SU-DHL-6 (cell line): ENCODE data around the gene SLC5A10.
"Not testable (repeated sequence)": the region's sequence is repeated elsewhere in the genome, so short reads cannot be mapped to it uniquely, and the experiment has no call there.

Source experiments
- H2AFZ ChIP-seq: fragments of 200-600 bp; sonication (generic); 2 replicates; pipeline ENCODE4 v1.6.1; 2014; ENCODE audit warnings: low read depth, mild to moderate bottlenecking, moderate library complexity, mixed read lengths, antibody characterized with exemption, low read length; ENCODE audit not compliant: severe bottlenecking
- H3F3A ChIP-seq: fragments of 200-600 bp; shearing (Covaris generic); 2 replicates; pipeline ENCODE4 v1.6.0; 2016; ENCODE audit warnings: antibody characterized with exemption, mild to moderate bottlenecking; ENCODE audit not compliant: insufficient read depth
- H3K27ac ChIP-seq: fragments of 200-600 bp; sonication (generic); 2 replicates; pipeline ENCODE4 v1.5.1; 2016; ENCODE audit warnings: low read depth, mild to moderate bottlenecking, low read length, moderate library complexity, mixed read lengths
- H3K27me3 ChIP-seq: fragments of 200-600 bp; sonication (generic), shearing (Covaris generic); 2 replicates; pipeline ENCODE4 v1.6.0; 2014; ENCODE audit warnings: mild to moderate bottlenecking, low read length
- H3K36me3 ChIP-seq: fragments of 200-600 bp; sonication (generic); 2 replicates; pipeline ENCODE4 v1.6.1; 2014; ENCODE audit warnings: mild to moderate bottlenecking, low read length, mixed read lengths
- H3K4me2 ChIP-seq: fragments of 300-600, 200-600 bp; shearing (Covaris generic), sonication (generic); 2 replicates; pipeline ENCODE4 v1.6.0; 2014; ENCODE audit warnings: low read length, low read depth, mild to moderate bottlenecking; ENCODE audit not compliant: poor library complexity, severe bottlenecking
- H3K4me3 ChIP-seq: fragments of 200-600 bp; sonication (generic); 2 replicates; pipeline ENCODE4 v1.5.1; 2014; ENCODE audit warnings: antibody characterized with exemption, low read length, mild to moderate bottlenecking, mixed read lengths; ENCODE audit not compliant: insufficient read depth, poor library complexity, severe bottlenecking
- H3K79me2 ChIP-seq: fragments of 200-600 bp; sonication (generic); 2 replicates; pipeline ENCODE4 v1.6.1; 2014; ENCODE audit warnings: mild to moderate bottlenecking, low read length, moderate library complexity; ENCODE audit not compliant: insufficient read depth
- H3K9ac ChIP-seq: fragments of 200-600 bp; sonication (generic); 2 replicates; pipeline ENCODE4 v1.7.0; 2014; ENCODE audit warnings: mild to moderate bottlenecking, low read length
- H3K9me2 ChIP-seq: fragments of 200-600 bp; sonication (generic); replicated peaks from 2 replicates; pipeline ENCODE4 v1.6.1; 2014; ENCODE audit warnings: low read length; ENCODE audit not compliant: insufficient read depth
- H3K9me3 ChIP-seq: fragments of 200-600 bp; sonication (generic); 2 replicates; pipeline ENCODE4 v1.6.1; 2014; ENCODE audit warnings: low read length, mixed read lengths; ENCODE audit not compliant: insufficient read depth
- H4K20me1 ChIP-seq: fragments of 200-600 bp; sonication (generic); 2 replicates; pipeline ENCODE4 v1.6.1; 2014; ENCODE audit warnings: low read depth, mild to moderate bottlenecking, antibody characterized with exemption, low read length, moderate library complexity, mixed read lengths

The SLC5A10 gene

DNA sequence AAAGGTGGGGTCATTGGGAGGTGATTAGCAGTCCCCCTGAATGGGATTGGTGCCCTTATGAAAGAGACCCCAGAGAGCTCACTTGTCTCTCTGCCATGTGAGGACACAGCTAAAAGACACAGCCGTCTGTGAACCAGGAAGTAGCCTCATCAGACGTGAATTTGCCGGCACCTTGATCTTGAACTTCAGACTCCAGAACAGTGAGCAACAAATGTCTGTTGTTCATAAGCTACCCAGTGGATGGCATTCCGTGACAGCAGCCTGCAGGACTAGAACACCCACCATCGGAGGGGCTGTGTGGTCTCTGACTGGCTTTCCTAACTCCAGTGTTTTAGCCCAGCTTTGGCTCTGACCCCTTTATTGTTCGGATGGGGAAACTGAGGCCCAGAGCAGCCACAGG lies 85.6 kb downstream of the SLC5A10 start:
- H3F3A ChIP-seq, H4K20me1 ChIP-seq, H3K4me2 ChIP-seq, H3K9me3 ChIP-seq, H3K9me2 ChIP-seq, H3K79me2 ChIP-seq, H3K9ac ChIP-seq, H2AFZ ChIP-seq, H3K27me3 ChIP-seq, H3K4me3 ChIP-seq, H3K36me3 ChIP-seq: not testable (repeated sequence)
- H3K27ac ChIP-seq: peak overlapping the region; percentile 83

DNA sequence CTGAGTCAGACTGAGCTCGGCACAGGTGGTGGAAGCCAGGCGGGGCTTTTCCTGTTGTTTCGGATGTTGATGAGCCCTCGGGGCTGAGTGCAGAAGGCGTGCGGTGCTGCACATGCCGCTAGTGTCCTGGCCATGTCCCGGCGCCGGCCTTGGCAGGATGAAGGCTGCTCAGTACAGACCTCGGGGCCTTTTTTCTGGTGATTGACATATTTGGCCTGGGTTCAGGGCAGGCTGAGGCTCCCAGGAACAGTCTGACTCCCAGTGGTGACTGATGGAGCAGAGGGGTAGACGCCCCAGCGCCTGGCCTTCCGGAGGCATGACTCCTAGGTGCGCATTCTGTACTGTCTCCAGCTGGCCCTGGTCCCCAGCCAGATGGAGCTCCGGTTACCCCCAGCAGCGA lies 86.0 kb downstream of the SLC5A10 start:
- not testable (repeated sequence) for H3K9me3 ChIP-seq, H3K27me3 ChIP-seq, H3K79me2 ChIP-seq, H4K20me1 ChIP-seq, H2AFZ ChIP-seq, H3K27ac ChIP-seq, H3K9ac ChIP-seq, H3K36me3 ChIP-seq, H3K9me2 ChIP-seq, H3K4me2 ChIP-seq, H3K4me3 ChIP-seq, H3F3A ChIP-seq

DNA sequence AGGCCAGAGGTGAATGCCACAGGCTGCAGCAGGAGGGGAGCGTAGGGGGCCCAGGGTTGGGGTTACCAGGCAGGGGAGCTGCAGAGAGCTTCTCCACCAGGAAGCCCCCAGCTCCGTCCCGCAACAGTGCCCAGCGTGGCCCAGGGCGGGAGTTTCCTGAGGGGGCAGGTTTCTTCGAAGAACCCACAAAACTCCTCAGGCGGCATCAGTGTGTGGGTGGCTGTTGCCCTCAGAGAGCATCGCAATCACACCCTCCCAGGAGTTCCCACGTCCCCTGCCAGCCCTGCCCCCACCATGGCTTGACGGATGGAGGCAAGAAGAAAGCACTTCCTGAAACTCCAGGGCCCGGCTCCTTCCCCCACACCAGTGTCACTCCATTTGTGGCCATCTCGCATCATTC lies 86.8 kb downstream of the SLC5A10 start:
- H3K79me2 ChIP-seq, H3K9ac ChIP-seq, H4K20me1 ChIP-seq, H3K9me3 ChIP-seq, H3K36me3 ChIP-seq, H3K4me2 ChIP-seq, H3F3A ChIP-seq, H3K4me3 ChIP-seq, H3K27ac ChIP-seq, H3K9me2 ChIP-seq, H3K27me3 ChIP-seq, H2AFZ ChIP-seq: not testable (repeated sequence)

DNA sequence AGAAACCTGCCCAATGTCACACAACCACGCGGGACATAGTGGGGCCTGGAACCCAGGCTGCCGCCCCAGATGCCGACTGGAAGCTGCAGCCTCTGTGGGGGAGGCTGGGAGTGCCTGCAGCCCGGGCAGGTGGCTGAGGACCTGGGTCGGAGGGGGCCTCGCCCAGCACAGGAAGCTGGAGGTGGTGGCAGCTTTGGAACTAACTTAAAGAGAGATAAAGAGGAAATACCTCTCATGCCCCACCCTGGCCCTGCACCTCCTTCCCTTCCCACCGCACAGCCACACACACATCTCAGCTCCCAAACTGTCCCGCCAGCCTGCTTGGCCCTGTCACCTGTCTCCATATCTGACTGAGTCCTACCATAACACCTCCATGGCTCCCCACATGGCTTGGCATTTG lies 88.4 kb downstream of the SLC5A10 start:
- H3K9me3 ChIP-seq, H3K9me2 ChIP-seq, H3K4me2 ChIP-seq, H3K36me3 ChIP-seq, H3K27me3 ChIP-seq, H3F3A ChIP-seq, H3K9ac ChIP-seq, H3K79me2 ChIP-seq, H4K20me1 ChIP-seq, H3K4me3 ChIP-seq, H2AFZ ChIP-seq: not testable (repeated sequence)
- H3K27ac ChIP-seq: peak overlapping the region; percentile 83

DNA sequence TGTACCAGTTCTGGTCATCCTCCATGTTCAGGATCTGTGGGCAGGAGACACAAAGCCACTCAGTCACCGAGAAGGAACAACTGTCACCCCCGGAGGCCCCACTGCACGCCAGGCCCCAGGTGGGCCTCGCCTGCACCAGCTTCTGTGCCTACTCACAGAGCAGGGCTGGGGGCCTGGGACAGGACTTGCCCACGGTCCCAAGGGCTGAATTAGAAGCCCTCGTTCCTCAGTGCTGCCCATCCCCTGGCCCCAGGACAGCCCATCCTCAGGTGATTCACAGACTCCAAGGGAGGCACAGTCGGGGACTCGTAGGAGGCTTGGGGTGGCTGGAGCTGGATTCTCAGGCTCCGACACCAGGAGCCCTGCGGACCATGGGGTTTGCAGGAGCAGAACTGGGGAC lies 89.9 kb downstream of the SLC5A10 start:
- H3F3A ChIP-seq, H3K9me2 ChIP-seq, H3K4me3 ChIP-seq, H3K36me3 ChIP-seq, H3K9me3 ChIP-seq, H3K79me2 ChIP-seq, H4K20me1 ChIP-seq, H2AFZ ChIP-seq, H3K27me3 ChIP-seq, H3K4me2 ChIP-seq: not testable (repeated sequence)
- H3K27ac ChIP-seq: peak overlapping the region; percentile 81
- peak overlapping the region; percentile 41; the same call in 1 of the 2 replicates for H3K9ac ChIP-seq

DNA sequence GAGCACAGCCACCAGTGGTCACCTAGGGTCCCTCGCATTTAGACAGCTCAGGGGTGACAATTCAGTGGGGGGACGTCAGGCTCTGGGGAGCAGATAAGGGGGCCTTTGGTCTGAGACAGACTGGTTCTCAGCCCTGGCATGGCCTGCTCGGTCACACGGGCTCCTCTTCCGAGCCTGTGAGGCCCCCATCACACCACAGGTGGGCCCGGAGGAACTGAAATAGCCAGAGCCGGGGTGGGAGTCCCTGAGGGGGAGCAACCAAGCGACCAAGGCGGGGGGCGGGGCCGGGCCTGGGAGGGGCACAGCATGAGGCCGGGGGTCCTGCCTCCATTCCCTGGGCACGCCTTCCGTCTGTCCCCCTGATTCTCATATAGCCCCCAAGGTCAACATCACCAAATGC lies 90.4 kb downstream of the SLC5A10 start:
- H2AFZ ChIP-seq, H3K4me3 ChIP-seq, H3K4me2 ChIP-seq, H3K9me2 ChIP-seq, H3K79me2 ChIP-seq, H3K27ac ChIP-seq, H3K36me3 ChIP-seq, H3K9me3 ChIP-seq, H4K20me1 ChIP-seq, H3F3A ChIP-seq, H3K9ac ChIP-seq, H3K27me3 ChIP-seq: not testable (repeated sequence)

DNA sequence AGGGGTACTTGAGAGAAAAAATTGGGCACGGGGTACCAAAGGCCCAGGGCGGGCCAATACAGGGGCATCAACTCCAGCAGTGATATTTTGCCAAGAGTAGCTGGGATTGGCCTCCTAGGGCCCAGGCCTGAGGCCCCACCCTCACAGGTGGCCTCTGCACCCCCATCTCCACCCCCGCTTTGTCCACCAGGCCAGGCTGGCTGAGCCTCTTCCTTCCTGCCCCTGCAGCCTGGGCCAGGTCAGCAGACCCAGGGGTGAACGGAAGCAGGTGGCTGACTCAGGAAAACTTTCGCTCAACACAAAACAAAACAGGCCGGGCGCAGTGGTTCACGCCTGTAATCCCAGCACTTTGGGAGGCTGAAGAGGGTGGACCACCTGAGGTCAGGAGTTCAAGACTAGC lies 91.1 kb downstream of the SLC5A10 start:
- H3K9me3 ChIP-seq, H4K20me1 ChIP-seq, H3K79me2 ChIP-seq, H3K9ac ChIP-seq, H3K27me3 ChIP-seq, H3K9me2 ChIP-seq, H3K4me3 ChIP-seq, H2AFZ ChIP-seq, H3K36me3 ChIP-seq, H3F3A ChIP-seq: not testable (repeated sequence)
- H3K4me2 ChIP-seq: peak overlapping the region; percentile 38
- peak overlapping the region; percentile 80 for H3K27ac ChIP-seq

DNA sequence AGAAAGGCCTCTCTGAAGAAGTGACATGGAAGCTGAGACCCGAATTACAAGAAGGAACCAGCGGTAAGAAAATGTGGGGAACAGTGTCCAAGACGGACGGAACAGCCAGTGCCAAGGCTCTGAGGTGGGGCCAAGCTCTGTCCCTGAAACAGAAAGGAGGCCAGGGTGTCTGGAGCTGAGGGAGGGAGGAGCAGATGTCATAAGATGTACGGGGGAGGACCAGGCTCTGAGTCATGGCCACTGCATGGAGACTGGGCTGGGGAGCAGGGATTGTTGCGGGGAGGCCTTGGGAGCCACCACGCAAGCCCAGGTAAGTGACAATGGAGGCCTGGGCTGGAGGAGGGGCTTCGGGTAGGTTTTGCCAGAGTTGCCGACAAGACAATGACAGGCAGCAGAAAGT lies 92.7 kb downstream of the SLC5A10 start:
- not testable (repeated sequence) for H2AFZ ChIP-seq, H3K27me3 ChIP-seq, H3K4me3 ChIP-seq, H3K4me2 ChIP-seq, H3K9me2 ChIP-seq, H3F3A ChIP-seq, H3K9me3 ChIP-seq, H3K27ac ChIP-seq, H3K79me2 ChIP-seq, H3K36me3 ChIP-seq, H3K9ac ChIP-seq, H4K20me1 ChIP-seq
